Endometrial microvascular endothelial cells (primary cell): Measurements from ENCODE around the gene ARTN. TPM values are rescaled to one million over a fixed set of nuclear protein-coding genes. Genes with fewer than 3 reads are reported as not detected.

Experiments
- in situ Hi-C: cut with HindIII; loops from 2 replicates; pipeline ENCODE4 v1.10.0; 2017; ENCODE audit warnings: low sequenced_read_pairs, low pct_unique_long_range_greater_than_20kb; ENCODE audit errors: inconsistent ontology term
- total RNA-seq: library from RNA; depleted of rRNA; stranded (reverse); fragments of >200 nt; gene quantifications from one replicate; pipeline ENCODE4 v1.2.3, GENCODE V29; 2015; ENCODE audit errors: inconsistent ontology term

Gene ARTN
- total RNA-seq, 1 donor from 2014 or later: not detected

DNA sequence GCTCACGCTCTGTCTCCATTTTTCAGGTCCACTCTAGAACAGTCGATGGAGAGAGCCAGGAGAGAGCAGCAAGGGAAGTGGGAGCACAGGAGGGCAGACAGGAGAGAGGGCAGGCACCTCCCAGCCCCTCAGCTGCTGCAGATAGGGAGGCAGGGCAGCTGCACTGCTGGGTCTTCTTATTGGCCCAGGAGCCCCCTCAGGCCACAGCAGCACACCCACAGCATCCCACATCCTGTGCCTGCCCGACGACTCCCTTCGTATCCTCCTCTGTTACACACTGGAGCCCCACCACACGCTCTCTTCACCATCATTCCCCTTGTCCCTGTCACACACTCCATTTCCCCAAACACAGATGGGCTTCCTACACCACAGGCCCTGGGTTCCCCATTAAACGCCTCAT lies 13.7 kb upstream of the ARTN start:
- in situ Hi-C loops: no loop called here

DNA sequence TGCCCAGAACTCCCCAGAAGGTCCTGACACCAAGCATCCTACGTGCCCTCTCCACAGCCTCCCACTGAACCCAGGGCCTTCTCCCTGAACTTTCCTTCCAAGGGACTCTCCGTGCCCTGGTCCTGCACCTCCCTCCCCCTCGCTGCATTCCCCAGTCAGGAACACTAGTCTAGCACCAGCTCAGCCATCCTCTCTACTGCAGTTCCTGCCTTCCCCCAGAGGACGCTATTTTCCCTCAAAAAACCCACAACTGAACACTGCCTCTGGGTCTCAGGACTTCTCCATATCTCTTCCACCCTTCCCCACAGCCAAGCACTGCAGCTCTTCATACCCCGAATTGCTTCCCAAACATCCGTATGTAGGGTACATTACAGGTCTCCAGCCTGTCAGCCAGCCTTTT lies 12.6 kb upstream of the ARTN start:
- in situ Hi-C loops: no loop called here

DNA sequence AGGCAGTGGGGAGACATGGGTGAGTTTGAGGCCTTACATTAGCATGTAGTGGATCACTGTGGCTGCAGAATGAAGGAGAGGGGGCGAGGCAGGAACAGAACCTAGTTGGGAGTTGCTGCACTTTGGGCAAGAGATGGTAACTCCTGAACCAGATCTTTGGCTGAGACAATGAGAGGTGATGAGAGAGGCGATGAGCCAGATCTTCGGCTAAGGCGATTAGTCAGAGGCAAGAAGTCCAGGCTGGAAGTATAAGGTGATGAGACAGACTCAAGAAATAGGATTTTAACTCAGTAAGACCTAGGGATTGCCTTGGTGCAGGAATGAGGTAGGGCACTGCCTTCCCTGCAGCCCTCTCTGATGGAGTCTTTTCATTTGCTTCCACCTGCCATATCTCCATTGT lies 9.1 kb upstream of the ARTN start:
- in situ Hi-C loops: no loop called here

DNA sequence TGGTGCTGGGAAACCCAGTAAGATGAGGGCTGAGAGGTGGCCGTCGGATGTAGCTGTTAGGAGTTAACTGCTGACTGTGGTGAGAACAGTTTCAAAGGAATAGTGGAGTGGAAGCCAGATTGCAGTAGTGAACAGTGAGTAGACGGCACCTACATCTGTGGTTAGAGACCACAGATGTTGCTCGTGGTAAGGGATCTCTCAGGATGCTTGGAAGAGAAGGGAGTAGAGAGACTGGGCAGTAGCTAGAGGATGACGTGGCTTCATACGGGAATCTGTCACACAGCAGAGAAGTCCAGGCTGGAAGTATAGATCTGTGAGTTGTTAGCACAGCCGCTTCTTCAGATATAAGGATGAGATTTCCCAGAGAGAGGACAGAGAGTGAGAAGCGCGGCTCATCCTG lies 7.8 kb upstream of the ARTN start:
- in situ Hi-C loops: loop anchor here (25.0 kb wide), 1 partner anchor 89 kb away; no protein-coding TSS in a partner anchor

DNA sequence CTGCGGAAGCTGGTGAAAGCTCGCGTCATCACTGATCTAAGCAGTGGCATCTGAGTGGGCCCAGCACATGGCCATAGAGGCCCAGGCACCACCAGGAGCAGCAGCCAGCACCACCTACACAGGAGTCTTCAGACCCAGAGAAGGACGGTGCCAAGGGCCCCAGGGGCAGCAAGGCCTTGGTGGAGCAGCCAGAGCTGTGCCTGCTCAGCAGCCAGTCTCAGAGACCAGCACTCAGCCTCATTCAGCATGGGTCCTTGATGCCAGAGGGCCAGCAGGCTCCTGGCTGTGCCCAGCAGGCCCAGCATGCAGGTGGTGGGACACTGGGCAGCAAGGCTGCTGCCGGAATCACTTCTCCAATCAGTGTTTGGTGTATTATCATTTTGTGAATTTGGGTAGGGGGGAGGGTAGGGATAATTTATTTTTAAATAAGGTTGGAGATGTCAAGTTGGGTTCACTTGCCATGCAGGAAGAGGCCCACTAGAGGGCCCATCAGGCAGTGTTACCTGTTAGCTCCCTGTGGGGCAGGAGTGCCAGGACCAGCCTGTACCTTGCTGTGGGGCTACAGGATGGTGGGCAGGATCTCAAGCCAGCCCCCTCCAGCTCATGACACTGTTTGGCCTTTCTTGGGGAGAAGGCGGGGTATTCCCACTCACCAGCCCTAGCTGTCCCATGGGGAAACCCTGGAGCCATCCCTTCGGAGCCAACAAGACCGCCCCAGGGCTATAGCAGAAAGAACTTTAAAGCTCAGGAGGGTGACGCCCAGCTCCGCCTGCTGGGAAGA lies 3.2 kb upstream of the ARTN start:
- in situ Hi-C loops: loop anchor here (10.0 to 25.0 kb wide), 2 partner anchors 93 to 166 kb away; no protein-coding TSS in a partner anchor

DNA sequence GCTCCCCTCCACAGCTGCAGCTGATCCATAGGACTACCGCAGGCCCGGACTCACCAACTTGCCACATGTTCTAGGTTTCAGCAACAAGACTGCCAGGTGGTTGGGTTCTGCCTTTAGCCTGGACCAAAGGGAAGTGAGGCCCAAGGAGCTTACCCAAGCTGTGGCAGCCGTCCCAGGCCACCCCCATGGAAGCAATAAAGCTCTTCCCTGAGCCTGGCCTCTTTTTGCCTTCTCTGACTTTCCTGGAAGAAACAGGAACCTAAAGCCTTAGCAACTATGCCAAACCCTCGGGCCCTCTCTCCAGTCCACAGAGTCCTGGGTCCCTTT lies 2.7 kb upstream of the ARTN start:
- in situ Hi-C loops: loop anchor here (10.0 to 25.0 kb wide), 2 partner anchors 94 to 166 kb away; no protein-coding TSS in a partner anchor

DNA sequence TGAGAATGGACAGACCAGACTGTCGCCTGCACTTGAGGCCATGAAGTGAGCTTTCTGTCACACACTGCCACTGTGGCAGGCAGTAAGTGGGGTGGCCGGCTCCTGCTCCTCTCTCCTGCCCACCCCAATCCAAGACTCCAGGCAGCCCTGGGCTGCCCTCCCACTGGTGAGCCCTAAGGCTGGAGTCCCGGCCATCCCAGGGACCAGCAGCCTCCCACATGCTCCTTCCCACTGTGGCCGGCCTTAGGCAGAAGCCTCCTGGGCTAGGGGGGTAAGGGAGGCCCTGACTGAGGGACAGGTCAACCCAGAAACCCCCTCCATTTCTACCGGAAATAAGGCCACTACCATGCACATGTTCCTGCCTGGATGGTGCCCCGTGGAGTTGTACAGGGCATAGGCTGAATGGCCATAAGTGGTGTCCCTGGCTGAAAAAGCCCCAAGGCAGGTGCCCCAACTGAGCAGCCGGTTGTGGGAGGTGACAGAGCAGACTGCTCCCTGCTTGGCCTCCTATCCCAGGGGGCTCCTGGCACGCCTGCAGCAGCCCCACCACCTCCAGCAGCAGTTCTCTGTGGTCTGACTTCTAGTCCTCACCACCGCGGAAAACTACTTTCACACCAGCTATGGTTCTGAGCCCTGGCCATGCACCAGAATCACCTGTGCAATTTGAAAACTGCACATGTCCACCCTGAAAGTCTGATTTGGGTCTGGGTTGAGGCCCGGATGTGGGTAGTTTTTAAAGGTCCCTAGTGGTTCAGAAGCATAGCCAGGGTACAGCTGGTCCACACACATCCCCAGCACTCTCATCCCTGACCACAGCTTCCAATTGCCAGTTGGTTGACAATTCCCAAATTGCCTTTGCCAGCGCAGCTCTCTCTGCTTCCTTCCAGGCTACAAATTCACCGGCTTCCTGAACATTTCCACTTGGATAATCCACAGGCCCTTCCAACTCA lies 1.6 kb upstream of the ARTN start:
- in situ Hi-C loops: loop anchor here (10.0 to 25.0 kb wide), 2 partner anchors 95 to 167 kb away; no protein-coding TSS in a partner anchor

DNA sequence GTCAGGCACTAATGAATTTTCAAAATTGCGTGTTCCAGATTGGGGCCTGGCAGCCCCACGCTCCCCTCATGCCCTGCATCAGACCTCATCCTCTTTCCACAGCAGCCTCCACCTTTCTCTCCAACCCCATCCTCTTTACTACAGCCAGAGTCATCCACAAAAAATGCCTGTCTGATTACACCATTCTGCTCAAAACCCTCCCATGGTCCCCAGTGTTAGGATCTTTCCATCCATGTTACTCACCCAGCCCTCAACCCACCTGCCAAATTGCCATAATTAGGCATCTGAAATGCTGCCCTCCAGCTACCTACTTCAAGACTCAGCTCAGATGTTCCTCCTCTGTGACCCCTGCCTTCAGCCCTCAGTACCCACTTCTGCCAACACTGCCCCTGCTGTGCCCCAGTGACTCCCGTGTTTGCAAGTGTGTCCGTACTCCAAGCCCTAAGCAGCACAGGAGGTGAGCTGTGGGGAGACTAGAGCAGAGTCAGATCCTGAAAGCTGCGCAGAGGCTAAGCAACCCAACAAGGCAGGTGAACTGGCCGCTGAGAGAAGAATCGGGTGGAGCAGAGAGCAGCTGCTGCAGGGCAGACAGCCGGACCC lies 715 bp upstream of the ARTN start:
- in situ Hi-C loops: loop anchor here (10.0 to 25.0 kb wide), 2 partner anchors 96 to 168 kb away; no protein-coding TSS in a partner anchor

DNA sequence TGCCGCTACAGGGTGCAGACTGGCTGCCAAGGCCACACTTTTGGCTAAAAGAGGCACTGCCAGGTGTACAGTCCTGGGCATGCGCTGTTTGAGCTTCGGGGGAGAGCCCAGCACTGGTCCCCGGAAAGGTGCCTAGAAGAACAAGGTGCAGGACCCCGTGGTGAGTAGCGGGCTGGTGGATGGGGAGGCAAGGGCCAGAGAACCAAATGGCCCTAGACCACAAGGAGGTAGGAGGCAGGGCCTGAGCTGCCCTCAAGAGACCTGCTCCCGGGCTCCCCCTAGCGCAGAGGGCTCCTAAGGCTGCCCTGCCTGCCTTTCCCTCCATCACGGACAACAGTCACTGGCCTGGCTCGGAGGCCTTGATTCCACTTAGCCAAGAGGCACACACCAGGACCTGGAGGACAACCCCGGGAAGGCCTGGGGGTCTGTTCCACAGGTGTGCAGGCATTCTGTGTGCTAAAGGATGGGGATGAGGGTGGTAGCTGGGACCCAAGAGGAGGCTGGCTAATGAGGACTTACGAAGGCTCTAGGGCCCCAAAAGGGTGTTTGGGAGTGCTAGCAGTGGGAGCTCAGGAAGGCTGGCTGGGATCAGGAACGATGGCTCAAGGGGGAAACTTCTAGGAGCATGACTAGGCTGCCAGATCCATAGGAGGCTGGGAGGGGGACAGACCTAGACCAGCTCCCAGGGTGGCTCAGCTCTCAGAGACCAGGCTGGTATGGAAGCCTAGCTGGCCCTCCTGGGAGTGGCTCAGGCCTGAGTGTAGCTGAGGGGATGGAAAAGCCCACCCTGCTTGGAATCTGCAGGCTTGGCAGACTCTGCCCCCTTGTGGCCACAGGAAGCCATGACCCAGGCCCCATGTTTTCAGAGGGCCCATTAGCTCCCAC lies 742 bp downstream of the ARTN start:
- in situ Hi-C loops: loop anchor here (10.0 to 25.0 kb wide), 2 partner anchors 97 to 170 kb away; no protein-coding TSS in a partner anchor

DNA sequence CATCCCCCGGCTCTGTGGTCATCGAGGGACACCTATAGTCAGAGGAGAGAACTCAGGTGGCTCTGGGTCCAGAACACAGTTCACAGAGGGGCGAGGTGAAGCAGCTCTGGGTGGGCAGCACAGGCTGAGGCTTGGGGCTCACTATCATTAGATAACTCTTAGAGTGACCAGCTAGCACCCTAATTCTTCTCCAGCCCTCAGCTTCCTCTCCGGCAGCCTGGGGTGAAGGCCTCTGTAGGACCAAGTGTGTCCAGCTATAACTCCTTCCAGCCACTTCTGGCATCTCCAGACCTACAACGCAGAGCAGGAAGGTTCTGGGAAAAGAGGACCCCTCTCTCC lies 1.4 kb downstream of the ARTN start:
- in situ Hi-C loops: loop anchor here (10.0 to 25.0 kb wide), 2 partner anchors 98 to 170 kb away; no protein-coding TSS in a partner anchor

DNA sequence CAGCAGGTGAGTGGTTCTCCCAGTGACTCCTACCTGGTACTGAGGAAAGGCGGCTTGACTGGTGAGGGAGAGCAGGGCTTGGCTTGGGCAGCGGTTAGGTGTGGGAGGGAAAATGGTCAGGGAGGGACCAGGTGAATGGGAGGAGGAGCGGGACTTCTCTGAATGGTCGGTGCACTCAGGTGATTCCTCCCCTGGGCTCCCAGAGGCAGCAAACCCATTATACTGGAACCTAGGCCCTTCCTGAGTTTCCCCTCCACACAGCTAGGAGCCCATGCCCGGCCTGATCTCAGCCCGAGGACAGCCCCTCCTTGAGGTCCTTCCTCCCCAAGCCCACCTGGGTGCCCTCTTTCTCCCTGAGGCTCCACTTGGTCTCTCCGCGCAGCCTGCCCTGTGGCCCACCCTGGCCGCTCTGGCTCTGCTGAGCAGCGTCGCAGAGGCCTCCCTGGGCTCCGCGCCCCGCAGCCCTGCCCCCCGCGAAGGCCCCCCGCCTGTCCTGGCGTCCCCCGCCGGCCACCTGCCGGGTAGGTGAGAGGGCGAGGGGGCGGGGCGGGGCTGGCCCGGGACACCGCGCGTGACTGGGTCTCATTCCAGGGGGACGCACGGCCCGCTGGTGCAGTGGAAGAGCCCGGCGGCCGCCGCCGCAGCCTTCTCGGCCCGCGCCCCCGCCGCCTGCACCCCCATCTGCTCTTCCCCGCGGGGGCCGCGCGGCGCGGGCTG lies 2.3 kb downstream of the ARTN start:
- in situ Hi-C loops: loop anchor here (10.0 to 25.0 kb wide), 2 partner anchors 99 to 171 kb away; no protein-coding TSS in a partner anchor

DNA sequence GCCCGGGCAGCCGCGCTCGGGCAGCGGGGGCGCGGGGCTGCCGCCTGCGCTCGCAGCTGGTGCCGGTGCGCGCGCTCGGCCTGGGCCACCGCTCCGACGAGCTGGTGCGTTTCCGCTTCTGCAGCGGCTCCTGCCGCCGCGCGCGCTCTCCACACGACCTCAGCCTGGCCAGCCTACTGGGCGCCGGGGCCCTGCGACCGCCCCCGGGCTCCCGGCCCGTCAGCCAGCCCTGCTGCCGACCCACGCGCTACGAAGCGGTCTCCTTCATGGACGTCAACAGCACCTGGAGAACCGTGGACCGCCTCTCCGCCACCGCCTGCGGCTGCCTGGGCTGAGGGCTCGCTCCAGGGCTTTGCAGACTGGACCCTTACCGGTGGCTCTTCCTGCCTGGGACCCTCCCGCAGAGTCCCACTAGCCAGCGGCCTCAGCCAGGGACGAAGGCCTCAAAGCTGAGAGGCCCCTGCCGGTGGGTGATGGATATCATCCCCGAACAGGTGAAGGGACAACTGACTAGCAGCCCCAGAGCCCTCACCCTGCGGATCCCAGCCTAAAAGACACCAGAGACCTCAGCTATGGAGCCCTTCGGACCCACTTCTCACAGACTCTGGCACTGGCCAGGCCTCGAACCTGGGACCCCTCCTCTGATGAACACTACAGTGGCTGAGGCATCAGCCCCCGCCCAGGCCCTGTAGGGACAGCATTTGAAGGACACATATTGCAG lies 3.0 kb downstream of the ARTN start:
- in situ Hi-C loops: loop anchor here (10.0 to 25.0 kb wide), 2 partner anchors 99 to 172 kb away; no protein-coding TSS in a partner anchor

DNA sequence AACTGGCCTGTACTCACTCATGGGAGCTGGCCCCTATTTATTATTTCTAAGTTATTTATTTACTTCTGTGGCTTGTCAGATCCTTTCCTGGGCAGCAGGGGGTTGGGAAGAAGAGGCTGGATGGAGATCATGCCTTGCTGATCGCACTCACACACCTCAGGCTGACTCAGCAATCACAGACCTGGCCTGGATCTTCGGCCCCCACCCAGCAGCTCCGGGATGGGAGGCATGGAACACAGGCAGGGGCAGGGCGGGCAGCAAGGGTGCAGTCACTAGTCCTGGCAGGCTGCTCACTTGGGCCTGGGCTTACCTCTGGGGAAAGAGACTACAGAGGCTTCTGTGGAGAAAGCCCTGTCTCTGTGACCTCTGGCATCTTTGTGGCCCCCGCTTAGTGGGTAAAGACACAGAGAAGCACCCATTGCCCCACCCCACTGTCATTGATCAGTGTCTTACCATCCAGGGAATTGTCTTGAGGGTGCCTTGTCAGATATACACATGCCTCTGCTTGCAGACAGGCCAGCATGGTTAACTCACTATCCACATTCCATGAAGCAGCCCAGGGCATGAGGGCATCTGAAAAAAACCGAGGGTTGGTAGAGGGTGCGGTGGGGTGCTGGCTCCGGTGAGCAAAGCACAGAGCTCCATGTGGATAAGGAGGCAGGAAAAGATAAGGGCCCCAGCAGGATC lies 3.7 kb downstream of the ARTN start:
- in situ Hi-C loops: loop anchor here (10.0 to 25.0 kb wide), 2 partner anchors 100 to 173 kb away; no protein-coding TSS in a partner anchor

DNA sequence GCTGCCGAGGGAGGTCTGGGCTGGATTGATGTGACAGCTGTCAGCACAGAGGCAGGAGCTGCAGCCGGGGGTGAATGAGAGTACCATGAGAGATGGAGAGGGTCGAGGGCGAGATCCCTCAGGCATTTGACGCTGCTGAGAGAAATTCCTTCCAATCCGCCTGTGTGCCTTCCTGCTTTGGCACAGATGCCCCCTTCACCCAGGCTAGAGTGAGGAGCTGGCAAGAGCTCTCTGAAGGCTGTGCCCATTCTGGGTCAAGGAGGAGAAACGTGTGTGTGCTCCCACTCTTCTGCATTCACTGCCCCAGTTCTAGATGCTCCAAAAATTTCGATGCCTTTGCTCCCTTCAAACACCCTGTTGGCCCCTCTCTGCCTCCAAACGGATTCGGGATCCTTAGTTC lies 4.8 kb downstream of the ARTN start:
- in situ Hi-C loops: loop anchor here (10.0 to 25.0 kb wide), 2 partner anchors 101 to 174 kb away; no protein-coding TSS in a partner anchor

DNA sequence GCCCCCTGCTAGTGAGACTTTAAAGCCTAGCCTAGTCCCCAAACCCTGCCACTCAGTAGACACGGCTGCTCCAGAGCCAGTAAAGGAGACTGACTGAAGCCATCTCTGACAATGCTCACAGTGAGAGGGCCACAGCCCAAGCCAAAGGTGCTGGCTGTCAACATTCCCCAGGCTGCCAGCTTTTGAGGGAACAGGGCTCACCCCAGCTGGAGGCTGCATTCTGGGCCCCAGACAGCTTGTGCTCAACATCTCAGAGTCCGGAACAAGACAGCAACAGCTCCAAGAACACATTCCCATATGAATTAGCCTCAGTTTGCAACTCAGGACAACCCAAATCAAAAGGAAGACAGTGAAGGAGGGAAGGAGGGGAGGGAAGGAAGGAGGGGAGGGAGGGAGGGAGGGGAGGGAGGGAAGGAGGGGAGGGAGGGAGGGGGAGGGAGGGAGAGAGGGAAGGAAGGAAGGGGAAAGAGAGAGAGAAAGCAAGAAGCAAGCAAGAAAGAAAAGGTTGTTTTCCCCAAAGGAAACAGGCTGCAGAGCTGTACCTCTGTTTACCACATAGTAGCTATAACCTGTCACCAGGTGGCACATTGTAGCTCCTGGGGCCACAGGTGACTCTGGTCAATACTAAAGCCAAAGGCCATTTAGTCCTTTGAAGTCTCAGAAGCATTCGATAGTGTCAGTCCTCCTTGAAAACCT lies 5.4 kb downstream of the ARTN start:
- in situ Hi-C loops: loop anchor here (10.0 to 25.0 kb wide), 2 partner anchors 102 to 174 kb away; no protein-coding TSS in a partner anchor

DNA sequence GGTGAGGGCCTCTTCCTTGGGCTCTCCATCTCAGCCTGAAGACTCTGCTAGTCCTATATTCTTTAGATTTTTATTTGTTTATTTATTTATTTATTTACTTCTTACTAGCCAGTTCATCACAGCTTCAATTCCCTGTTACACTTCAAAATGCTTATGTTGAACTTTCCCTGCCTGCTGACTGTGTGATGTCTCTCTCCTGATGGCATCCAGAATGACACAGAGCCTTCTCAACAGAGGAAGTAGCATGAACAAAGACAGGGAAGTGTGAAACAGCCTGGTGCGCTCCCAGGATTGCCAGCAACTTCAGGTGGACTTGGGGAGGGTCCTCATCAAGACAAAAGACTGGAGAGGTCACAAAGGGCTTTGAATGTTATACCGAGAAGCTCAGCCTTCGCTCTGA lies 8.8 kb downstream of the ARTN start:
- in situ Hi-C loops: loop anchor here (25.0 kb wide), 1 partner anchor 105 kb away; no protein-coding TSS in a partner anchor
